Stimulated activated naive CD8-positive, alpha-beta T cell treated with anti-CD3 and anti-CD28 coated beads, Interleukin-15, Interleukin-2, amounts not matched to agents 100 U/mL and 50 U/mL, for 24 hours (primary cell): ENCODE measurements around the gene OTOS.

ENCODE experiments used
- ATAC-seq: fragments of 150-1000 bp; cut with Tn5 transposase; one replicate; pipeline ENCODE4 v1.10.0; 2021
- DNase-seq: peaks from one replicate; pipeline ENCODE4 v3.0.0; 2021

OTOS gene

GRCh38 chr2:240121190-240121589, 19.3 kb downstream of the OTOS start:
- DNase-seq (no peak), ATAC-seq (peak; percentile 78)

GRCh38 chr2:240114233-240114632, 26.2 kb downstream of the OTOS start:
- DNase-seq (no peak), ATAC-seq (no peak)

- ATAC-seq: no peak
Observed at GRCh38 chr2:240112914-240113690, 27.4 kb downstream of the OTOS start.

GRCh38 chr2:240111253-240111652, 29.2 kb downstream of the OTOS start:
- ATAC-seq (no peak), DNase-seq (no peak)

More at GRCh38 chr2:240112914-240113690, 27.4 kb downstream of the OTOS start:
- DNase-seq: no peak

GRCh38 chr2:240109386-240109785, 31.1 kb downstream of the OTOS start:
- DNase-seq: no peak

GRCh38 chr2:240107477-240107796, 33.0 kb downstream of the OTOS start:
- DNase-seq (no peak), ATAC-seq (no peak)

More at GRCh38 chr2:240109386-240109785, 31.1 kb downstream of the OTOS start:
- ATAC-seq: no peak

GRCh38 chr2:240106765-240107476, 33.5 kb downstream of the OTOS start:
- ATAC-seq: no peak
- DNase-seq: no peak

GRCh38 chr2:240105982-240106381, 34.5 kb downstream of the OTOS start:
- DNase-seq: no peak
- no peak for ATAC-seq

GRCh38 chr2:240103136-240103535, 37.3 kb downstream of the OTOS start:
- ATAC-seq (no peak), DNase-seq (no peak)

GRCh38 chr2:240098349-240098748, 42.1 kb downstream of the OTOS start:
- ATAC-seq (no peak), DNase-seq (no peak)

- ATAC-seq (no peak), DNase-seq (no peak)
Observed at GRCh38 chr2:240095556-240096523, 44.6 kb downstream of the OTOS start.

GRCh38 chr2:240089306-240089705, 51.2 kb downstream of the OTOS start:
- DNase-seq (no peak), ATAC-seq (no peak)
